HG02642 (cell line): ENCODE data around the gene PIGL.
"Not testable (repeated sequence)": the region's sequence is repeated elsewhere in the genome, so short reads cannot be mapped to it uniquely, and the experiment has no call there.

Experiments used
- ATAC-seq: cut with Tn5 transposase; IDR thresholded peaks from one replicate; pipeline ENCODE4 v1.9.1; 2021; ENCODE audit warnings: mild to moderate bottlenecking; ENCODE audit not compliant: unreplicated experiment, poor library complexity

PIGL gene

DNA sequence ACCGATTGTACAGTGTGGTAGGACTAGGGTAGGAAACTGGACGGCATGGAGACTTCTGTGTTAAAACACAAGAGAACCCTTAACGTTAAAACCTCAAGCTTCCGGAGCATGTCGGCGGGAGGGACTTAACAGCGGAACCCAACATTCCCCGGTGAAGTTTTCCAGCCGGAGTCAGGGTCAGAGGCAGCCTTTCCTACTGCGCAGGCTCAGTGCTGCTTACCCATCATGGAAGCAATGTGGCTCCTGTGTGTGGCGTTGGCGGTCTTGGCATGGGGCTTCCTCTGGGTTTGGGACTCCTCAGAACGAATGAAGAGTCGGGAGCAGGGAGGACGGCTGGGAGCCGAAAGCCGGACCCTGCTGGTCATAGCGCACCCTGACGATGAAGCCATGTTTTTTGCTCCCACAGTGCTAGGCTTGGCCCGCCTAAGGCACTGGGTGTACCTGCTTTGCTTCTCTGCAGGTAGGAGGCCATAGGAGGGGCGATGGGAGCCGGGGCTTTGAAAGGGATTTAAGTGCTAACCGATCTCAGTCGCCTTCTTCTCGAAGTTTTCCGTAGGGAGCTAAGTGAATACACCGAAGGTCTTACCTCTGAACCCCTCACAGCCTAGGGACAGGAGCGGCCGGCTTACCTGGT is at the start of gene PIGL:
Gene PIGL, plus strand, starts transcription at position 209 of the 634 bp plus-strand sequence. Its CDS starts 17 bp downstream, at position 226.
- peak; percentile 45 for ATAC-seq

DNA sequence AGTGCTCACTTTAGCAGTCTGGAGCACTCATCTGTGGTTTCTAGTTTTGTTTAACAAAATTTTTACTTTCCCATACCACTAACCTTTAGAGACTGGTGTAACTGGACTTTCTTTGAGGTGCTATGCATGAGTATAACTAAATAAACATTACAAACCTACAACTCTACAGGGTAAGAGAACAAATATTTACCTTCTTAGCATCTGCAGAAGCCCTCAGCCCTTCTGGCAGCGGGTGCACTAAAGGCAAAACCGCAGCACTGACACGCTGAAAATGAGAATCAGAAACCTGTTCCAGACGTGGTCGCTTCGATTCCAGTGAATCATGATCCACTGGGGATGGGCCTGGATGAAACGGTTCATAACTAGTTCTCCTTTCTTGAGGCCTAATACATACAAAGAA is 45.4 kb upstream of the PIGL start:
- ATAC-seq: no peak

DNA sequence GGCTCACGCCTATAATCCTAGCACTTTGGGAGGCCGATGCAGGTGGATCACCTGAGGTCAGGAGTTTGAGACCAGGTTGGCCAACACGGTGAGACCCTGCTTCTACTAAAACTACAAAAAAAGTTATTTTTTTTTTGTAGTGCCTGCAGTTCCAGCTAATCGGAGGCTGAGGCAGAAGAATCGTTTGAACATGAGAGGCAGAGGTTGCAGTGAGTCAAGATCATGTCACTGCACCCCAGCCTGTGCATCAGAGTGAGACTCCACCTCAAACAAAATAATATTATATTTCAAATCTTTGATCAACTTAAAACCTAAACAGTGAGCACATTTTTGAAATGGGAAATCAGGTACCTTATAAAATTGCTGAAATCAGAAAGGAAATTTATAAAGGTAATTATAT is 38.2 kb upstream of the PIGL start:
- ATAC-seq: no peak

DNA sequence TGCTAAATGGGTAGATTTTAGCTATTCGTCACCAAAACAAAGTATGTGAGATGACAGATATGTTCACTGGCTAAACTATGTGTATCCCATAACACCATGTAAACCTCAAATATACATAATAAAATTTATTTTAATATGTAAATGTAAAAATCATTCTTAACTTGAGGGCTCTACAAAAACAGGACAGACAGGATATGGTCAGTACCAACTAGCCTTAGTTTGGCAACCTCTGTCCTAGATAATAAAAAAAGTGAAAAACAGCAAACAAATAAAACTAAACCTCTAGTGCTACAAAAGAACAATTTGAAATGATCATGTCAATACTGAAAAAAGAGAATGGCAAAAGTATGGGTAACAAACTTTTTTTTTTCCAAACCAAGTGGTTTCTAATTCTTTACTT is 35.4 kb upstream of the PIGL start:
- no peak for ATAC-seq

DNA sequence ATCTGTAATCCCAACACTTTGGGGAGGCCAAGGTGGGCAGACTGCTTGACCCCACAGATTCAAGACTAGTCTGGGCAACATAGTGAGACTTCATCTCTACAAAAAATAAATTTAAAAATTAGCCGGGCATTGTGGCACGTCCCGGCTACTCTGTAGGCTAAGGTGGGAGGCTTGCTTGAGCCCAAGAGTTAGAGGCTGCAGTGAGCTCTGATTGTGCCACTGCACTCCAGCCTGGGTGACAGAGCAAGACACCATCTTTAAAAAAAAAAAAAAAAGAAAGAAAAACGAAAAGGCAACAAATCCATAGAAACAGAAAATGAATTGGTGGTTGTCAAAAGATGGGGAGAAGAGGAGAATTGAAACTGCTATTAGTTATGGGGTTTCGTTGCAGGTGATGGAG is 29.4 kb upstream of the PIGL start:
- no peak for ATAC-seq

DNA sequence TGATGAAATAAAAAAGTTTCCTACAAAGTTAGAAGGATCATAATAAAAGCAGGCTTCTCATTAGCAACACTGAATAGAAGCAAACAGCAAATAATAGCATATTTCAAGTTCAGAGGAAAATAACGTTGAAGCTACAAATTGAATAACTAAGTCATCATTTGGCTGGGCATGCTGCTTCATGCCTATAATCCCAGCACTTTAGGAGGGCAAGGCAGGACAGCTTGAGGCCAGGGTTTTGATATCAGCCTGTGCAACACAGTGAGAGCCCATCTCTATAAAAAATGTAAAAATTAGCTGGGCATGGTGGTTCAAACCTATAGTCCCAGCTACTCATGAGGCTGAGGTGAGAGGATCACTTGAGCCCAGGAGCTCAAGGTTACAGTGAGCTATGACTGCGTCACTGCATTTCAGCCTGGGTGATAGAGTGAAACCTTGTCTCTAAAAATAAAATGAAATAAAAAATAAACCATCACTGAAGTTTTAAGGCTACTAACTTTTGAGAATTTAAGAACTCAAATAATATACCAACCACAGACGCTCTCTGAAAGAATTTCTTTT is 27.1 kb upstream of the PIGL start:
- no peak for ATAC-seq

DNA sequence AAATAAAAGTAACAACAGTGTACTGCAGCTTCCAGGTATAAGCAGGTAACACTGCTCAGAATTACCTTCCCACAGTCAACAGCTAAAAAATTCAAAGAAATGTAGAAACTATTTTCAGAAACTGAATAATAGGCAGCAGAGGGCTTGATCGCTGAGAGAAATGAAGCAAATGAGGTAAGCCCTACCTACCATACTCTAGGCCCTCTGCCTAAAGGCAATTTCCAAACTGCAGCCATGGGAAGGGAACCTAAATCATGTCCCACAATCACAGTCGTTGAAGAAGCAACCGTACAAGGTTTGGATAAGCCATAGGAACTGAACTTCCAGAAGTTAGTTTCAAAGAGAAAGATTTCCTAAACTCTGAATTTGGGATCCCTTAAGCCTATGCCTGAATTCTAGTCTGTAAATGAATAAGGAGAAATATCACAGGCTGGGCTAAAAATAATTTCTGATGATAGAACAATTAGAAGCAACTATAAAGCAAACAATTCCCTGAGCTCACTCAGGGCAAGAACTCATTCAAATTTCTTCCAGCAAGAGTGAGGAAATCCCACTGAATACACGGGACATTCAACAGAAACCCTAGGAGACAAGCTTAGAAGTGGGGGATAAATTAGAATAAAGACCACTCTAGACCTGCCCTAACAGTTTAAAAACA is 26.2 kb upstream of the PIGL start:
- ATAC-seq: no peak

DNA sequence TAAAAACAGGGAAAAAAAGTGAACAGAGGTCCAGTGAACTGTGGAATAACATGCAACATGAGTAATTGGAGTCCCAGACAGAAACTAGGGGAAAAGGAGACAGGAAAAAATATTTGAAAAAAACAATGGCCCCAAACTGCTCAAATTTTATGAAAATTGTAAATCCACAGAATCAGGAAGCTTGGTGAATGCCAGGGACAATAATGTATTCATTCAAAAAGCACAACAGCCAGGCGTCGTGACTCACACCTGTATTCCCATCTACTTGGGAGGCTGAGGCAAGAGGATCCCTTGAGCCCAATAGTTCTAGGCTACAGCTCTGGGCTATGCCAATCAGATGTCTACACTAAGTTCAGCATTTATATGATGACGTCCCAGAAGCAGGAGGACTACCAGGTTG is 25.4 kb upstream of the PIGL start:
- no peak for ATAC-seq

DNA sequence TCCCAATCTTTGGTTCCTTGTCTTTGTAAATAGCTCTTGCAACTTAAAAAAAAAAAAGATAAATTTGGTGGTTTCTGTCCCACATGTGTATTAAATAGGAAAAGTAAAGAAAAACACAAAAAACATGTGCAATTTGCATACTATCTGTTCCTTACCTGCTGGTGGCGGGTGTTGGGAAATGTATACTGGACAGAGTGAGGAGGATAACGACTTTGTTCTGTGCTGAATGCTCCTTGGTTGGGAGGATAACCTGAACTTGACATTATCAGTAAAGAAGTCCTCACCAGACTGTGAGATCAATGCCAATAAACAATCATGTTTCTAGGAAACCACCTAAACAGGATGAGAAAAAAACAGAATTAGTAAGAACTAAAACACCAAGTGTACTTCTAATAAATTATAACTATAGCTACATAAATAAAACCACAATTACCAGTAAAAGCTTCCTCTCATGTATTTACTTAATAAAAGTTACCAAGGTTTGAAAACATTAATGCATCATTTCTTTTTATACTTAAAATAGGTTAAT is 22.6 kb upstream of the PIGL start:
- ATAC-seq: not testable (repeated sequence)

DNA sequence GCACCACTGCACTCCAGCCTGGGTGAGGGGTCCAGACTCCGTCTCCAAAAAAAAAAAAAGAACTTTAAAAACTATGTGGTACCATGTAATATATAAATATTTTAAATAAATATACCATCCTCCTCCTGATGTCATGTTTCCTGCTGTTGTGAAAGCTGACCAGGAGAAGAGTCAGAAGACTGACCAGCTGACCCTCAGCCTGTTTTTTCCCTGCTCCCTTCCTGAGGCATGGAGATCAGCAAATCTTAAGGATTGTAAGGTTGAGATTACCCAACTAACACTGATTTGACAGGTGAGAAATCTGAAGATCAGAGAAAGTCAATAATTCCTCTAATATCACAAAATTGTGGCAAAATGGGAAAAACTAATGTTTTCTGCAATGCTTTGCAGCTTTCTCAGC is 19.7 kb upstream of the PIGL start:
- ATAC-seq: no peak

DNA sequence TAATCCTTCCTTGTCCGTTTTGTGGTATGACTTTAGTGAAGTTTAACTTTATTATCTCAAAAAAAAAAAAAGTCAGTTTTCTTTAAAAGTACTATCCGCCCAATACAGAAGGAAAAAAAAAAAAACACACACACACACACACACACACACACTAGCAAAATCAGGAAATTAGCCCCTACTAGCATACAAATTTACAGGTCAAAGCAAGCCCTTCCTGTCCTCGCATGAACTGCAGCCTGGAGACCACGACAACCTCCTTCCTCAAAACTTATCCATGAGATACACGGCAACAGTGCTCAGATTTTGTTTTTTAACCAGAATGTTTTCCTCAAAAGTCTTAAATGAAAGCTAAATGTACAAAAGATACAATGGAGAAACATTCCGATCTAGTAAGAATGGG is 17.9 kb upstream of the PIGL start:
- ATAC-seq: no peak

DNA sequence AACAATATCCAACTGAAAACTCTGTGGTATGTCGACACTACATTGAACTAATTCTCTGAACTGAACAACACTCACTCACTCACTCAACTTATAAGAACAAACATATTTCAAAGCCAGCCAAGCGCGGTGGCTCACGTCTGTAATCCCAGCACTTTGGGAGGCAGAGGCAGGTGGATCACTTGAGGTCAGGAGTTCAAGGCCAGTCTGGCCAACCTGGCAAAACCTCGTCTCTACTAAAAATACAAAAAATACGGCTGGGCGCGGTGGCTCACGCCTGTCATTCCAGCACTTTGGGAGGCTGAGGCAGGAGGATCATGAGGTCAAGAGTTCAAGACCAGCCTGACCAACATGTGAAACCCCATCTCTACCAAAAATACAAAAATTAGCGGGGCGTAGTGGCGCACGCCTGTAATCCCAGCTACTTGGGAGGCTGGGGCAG is 15.3 kb upstream of the PIGL start:
- not testable (repeated sequence) for ATAC-seq

DNA sequence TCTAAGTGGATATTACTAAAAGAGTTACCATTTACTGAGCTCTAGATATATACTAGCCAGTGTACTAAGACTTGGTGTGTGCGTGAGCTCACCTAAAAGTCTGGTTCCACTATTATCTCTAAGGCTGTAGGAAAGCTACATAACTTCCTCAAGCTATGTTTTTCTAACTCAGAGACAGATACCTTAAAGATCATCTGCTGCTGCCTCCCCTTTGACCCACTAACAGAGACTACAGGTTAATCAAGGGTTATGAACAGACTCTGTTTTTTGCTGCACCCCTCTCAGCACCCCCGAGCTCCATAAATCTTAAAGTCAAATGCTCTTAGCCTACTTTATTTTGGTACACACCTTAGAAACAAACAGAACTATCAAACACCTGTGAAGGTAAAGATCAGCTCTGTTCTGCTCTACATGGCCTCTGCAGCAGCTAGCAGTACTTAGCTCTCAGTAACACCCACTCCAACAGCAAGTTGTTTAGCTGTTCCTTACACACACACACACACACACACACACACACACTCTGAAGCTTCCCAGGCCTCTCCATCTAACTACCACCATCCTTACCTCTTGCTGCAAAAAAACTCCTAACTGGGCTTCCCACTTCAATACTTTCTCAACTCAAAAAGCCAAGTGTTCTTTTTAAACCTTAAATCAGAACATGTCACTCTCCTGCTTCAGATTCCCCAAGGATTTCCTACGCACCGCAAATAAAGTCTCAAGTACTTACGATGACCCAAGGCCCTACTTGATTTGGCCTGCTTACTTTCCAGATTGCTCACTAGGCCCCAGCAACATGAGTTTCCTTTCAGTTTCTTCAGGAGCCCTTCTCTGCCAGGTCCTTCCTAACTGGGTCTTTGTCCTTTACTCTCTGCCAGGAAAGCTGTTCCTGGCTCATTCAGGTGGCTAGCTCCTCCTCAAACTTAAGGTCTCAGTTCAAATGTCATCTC is 14.2 kb upstream of the PIGL start:
- ATAC-seq: not testable (repeated sequence)

DNA sequence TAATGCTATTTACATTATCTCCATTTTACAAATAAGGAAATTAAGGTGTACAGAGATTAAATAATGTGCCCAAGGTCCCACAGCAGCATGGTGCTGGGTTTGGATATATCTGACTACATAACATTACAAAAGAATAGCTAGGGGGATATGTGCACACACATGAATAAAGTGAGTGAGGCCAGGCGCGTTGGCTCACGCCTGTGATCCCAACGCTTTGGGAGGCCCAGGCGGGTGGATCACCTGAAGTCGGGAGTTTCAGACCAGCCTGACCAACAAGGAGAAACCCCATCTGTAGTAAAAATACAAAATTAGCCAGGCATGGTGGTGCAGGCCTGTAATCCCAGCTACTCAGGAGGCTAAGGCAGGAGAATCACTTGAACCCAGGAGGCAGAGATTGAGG is 12.2 kb upstream of the PIGL start:
- not testable (repeated sequence) for ATAC-seq

DNA sequence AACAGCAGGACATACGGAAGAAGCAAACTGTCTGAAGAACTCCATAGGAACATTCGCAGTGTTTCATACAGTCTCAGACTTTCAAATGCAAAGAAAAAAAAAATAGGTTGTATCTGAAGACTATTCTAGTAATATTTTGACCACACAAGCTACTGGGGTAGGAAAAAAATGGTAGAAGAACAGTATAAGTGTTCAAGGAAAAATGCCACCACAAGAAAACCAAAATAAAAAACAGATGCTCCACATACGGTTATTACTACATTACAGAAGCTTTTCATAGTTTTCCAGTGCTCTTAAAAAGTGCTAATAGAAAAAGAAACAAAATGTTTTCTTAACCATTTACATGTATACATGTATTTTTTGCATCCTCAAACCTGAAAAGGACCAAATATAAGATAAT is 5.4 kb upstream of the PIGL start:
- no peak for ATAC-seq

DNA sequence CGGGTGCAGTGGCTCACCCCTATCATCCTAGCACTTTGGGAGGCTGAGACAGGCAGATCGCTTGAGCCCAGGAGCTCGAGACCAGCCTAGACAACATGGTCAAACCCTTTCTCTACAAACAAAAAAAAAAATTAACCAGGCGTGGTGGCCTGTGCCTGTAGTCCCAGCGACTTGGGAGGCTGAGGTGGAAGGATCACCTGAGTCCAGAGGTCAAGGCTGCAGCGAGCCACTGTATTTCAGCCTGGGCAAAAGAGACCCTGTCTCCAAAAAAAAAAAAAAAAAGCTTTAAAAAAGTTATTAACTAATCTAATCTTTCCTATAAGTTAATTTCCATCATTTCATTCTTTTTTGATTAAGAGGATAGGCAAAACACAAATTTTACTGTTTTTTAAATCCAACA is 4.2 kb upstream of the PIGL start:
- no peak for ATAC-seq

DNA sequence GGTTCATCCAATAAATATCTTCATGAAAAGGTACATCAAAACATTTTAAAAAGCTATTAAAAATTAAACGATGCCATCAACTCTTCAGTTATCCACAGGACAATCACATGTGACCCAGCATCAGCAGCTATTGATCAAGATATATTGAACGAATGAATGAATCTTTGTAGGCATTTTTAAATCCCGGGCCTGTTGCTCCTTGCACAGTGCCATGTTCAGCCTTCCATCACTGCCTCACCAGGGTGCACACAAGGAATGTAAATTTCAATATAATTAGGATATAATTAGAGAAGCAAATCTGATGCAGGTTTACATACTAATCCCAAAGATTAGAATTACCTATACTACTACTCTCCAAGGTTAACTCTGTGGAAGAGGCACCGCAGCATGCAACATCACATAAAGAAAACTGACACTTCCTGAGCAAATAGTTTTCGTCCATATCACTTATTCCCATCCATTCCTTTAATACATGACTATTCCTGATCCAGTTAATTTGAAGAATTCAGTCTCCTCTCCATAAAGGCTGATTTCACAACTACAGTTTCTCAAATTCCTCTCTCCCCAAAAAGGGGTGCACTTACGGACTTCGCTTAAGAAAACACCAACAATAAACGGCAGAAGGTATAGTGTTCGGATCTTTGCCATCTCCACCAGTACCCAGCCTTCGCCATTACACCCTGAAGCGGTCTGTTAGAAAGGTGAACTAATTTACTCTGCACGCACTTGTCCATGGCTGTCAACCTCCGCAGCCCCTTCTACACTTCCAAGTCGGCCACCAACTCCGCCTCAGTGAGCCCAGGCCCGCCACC is 2.6 kb upstream of the PIGL start:
- no peak for ATAC-seq

DNA sequence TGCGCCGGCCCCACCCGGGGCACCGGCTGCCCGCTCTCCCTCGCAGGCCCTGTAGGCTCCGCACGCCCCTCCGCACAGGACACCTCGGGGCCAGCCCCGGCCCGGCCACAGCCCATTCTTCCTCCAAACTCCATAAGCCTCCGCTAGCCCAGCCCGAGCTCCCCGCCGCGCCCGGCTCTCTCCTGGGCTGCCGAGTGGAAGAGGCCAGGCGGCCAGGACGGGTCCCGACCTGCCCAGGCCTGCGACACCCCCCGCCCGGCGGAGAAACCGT is 2.1 kb upstream of the PIGL start:
- peak; percentile 41 for ATAC-seq

DNA sequence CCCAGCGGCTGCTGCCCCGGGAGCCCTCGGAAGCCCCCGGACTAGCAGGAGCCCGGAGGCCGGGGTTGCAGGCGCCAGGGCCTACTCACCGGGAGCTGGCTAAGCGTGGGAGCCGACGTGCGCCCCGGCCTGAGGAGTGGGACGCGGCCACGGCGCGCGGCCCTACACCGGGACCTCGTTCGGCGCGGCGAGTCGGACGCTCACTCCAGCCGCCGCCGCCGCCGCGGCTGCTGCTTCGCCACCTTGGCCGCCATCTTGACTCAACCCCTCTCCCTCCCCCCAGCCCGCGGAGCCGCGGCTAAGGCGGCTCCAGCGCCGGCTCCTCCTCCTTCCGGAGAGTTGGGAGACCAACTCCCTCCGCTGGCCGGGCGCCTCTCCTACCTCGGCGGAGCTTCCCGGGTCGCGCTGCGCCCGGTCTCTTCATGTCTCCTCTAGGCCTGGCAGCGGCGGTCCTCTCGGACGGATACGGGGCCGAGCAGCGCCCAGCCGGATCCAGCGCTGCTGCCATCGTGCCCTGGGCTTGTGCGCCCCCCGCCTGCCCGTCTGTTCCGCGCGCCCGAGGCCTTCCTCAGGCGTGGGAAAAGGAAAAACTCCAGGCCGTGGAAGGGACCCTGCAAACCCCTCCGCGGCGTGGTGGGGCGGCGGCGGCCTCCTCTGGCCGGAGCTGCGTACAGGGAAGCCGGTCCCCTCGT is 1.6 kb upstream of the PIGL start, which contains the start of gene NCOR1:
Gene NCOR1, minus strand, starts transcription at position 262 of the 692 bp plus-strand sequence. CDS start 20,965 bp downstream, outside the sequence.
- peak; percentile 82 for ATAC-seq
